Retinal pigment epithelial cell (primary cell): ENCODE results near the gene TARDBP.
"Not testable (repeated sequence)": the region's sequence is repeated elsewhere in the genome, so short reads cannot be mapped to it uniquely, and the experiment has no call there.

ENCODE experiments used
- DNase-seq: peaks from one replicate; pipeline ENCODE4 v3.0.0-alpha.2; 2010; ENCODE audit warnings: low read depth
- H3K4me3 ChIP-seq: 2 replicates; pipeline ENCODE4 v1.5.1; 2011; ENCODE audit warnings: mild to moderate bottlenecking, low read length, control low read depth, moderate library complexity
- TF ChIP-seq, protein P1 (sequence below): conservative IDR thresholded peaks from 2 replicates; pipeline ENCODE4 v1.5.1; 2011; ENCODE audit warnings: low read depth, low read length, control low read depth, inconsistent platforms

TARDBP gene

DNA sequence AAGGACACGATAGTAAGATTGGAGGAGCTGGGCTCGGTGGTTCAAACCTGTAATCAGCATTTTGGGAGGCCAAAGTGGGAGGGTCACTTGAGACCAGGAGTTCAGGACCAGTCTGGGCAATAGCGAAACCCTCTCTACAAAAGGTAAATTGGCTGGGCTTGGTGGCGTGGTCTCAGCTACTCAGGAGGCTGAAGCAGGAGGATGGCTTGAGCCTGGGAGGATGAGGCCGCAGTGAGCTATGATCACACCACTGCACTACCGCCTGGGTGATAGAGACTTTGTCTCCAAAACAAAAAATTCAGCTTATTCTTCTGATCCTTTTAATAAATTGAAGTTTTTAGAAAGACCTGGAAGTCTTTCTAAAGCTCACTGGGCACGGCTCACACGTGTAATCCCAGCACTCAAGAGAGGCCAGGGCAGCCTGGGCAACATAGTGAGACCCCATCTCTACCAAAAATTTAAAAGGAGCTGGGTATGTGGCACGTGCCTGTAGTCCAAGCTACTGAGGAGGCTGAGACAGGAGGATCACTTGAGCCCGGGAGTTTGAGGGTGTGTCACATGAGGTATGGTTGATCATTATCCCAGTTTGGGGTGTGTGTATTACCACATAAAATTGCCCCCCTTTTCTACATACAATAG, 19.3 kb downstream of the TARDBP start:
- H3K4me3 ChIP-seq, result no peak overlapping the region
- DNase-seq, result no peak
- TF ChIP-seq, protein P1, sequence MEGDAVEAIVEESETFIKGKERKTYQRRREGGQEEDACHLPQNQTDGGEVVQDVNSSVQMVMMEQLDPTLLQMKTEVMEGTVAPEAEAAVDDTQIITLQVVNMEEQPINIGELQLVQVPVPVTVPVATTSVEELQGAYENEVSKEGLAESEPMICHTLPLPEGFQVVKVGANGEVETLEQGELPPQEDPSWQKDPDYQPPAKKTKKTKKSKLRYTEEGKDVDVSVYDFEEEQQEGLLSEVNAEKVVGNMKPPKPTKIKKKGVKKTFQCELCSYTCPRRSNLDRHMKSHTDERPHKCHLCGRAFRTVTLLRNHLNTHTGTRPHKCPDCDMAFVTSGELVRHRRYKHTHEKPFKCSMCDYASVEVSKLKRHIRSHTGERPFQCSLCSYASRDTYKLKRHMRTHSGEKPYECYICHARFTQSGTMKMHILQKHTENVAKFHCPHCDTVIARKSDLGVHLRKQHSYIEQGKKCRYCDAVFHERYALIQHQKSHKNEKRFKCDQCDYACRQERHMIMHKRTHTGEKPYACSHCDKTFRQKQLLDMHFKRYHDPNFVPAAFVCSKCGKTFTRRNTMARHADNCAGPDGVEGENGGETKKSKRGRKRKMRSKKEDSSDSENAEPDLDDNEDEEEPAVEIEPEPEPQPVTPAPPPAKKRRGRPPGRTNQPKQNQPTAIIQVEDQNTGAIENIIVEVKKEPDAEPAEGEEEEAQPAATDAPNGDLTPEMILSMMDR, result no peak

DNA sequence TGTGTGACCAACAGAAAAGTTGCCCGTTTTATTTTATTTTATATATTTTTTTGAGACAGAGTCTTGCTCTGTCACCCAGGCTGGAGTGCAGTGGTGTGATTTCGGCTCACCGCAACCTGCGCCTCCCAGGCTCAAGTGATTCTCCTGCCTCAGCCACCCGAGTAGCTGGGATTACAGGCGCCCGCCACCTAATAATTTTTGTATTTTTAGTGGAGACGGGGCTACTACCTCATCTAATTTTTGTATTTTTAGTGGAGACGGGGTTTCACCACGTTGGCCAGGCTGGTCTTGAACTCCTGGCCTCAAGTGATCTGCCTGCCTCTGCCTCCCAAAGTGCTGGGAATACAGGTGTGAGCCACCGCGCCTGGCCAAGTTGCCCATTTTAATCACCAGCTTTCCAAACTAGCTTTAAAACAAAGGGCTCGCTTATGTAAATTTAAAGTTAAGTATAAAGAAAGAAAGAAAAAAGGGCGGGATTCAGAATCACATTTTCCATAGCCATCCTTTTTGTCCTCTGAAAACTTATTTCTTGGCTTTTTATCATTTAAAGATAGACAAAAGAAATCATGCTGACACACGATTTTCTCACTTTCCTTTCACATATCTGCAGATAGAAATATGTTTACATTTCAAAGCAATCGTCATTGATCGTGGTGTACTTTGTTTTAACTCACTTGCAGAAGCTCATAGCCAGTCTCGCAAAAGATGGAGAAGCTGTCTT, 24.7 kb downstream of the TARDBP start:
- DNase-seq, H3K4me3 ChIP-seq: not testable (repeated sequence)

DNA sequence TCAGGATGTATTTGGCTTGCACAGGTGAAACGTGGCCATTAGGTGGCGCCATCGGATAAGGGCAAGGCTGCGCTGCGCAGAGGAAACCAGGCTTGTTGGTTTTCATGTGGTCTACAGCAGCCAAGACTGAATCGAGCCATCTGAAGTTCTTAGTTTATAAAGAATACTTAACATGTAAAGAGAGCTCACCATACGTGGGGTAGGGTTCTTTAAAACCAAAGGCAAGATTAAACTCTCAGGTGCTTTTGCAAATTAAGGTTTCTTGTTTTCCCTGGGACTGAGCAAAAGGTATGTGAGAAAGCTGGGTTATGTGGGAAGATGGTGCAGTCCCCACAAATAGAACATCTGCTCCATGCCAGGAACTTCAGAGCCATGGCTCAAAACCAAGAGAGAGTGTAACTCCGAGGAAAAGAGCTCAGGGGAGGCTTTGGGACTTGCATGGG, 25.3 kb downstream of the TARDBP start:
- DNase-seq, result peak; percentile 32
- H3K4me3 ChIP-seq, result no peak overlapping the region
- TF ChIP-seq, protein P1, result peak; percentile 99

DNA sequence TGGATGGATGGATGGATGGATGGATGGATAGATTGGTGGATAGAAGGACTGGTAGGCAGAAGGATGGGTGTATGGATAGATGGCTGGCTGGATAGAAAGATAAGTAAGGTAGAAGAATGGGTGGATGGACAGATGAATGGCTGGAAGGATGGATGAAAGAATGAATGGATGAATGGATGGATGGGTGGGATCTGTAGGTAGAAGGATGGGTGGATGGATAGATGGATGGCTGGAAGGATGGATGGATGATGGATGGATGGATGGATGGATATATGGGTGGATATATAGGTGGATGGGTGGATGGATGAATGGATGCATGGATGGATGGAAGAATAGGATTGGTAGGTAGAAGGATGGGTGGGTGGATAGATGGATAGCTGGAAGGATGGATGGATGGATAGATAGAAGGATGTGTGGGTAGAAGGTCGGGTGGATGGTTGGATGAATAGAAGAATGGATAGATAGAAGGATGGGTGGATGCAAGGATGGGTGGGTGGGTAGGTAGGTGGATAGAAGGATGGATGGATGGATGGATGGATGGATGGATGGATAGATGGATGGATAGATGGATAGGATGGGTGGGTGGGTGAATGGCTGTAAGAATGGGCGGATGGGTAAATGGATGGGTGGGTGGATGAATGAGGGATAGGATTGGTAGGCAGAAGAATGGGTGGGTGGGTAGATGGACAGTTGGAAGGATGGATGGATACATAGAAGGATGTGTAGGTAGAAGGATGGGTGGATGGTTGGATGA, 27.1 kb downstream of the TARDBP start:
- DNase-seq, result no peak
- H3K4me3 ChIP-seq, result no peak overlapping the region
- TF ChIP-seq, protein P1, result no peak

DNA sequence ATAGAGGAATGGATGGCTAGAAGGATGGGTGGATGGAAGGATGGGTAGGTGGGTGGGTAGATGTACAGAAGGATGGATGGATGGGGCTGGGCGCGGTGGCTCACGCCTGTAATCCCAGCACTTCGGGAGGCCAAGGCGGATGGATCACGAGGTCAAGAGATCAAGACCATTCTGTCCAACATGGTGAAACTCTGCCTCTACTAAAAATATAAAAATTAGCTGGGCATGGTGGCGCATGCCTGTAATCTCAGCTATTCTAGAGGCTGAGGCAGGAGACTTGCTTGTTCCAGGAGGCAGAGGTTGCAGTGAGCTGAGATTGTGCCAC, 27.6 kb downstream of the TARDBP start:
- DNase-seq, H3K4me3 ChIP-seq: not testable (repeated sequence)

DNA sequence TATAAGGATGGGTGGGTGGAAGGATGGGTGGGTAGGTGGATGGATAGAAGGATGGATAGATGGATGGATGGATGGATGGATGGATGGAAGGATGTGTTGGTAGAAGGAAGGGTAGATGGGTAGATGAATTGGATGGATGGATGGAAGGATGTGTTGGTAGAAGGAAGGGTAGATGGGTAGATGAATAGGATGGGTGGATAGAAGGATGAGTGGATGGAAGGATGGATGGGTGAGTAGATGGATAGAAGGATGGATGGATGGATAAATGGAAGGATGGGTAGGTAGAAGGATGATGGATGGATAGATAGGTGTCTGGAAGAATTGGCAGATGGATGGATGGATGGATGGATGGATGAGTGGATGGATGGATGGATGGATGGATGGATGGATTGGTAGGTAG, 28.6 kb downstream of the TARDBP start:
- no peak for DNase-seq
- TF ChIP-seq, protein P1, result no peak
- no peak overlapping the region for H3K4me3 ChIP-seq

DNA sequence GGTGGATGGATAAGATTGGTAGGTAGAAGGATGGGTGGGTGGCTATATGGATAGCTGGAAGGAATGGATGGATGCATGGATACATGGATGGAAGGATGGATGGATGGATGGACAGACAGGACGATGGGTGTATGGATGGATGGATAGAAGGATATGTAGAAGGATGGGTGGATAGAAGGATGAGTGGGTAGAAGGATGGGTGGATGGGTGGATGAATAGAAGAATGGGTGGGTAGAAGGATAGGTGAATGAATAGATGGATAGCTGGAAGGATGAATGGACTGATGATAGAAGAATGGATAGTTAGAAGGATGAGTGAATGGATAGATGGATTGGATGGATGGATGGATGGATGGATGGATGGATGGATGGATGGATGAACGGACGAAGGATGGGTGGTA, 29.6 kb downstream of the TARDBP start:
- TF ChIP-seq, protein P1, result no peak
- no peak overlapping the region for H3K4me3 ChIP-seq
- no peak for DNase-seq
